Measurements from ENCODE around the gene LYST. TPM values are rescaled to one million over a fixed set of nuclear protein-coding genes. Genes with fewer than 3 reads are reported as not detected.

The LYST gene
- total and polyA plus RNA-seq, 2 donors (not counting 3 experiments of a cell fraction or from before 2014, with no cell fraction given) = 3.1 to 9.6 TPM

DNA sequence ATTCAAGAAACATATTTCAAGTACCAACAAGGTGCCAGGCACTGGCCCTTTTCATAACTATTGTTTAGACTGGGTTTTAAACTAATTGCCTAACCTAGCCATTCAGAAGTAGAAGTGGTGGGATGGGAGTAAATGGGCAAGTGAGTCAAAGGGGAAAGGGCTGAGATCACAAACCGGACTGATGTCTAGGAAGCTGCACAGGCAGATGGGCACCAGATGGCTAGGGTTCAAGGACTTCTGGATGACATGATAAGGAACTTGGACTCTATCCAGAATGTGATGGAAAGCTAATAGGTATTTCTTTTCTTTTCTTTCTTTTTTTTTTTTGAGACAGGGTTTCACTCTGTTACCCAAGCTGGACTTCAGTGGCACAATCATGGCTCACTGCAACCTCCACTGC, 46.6 kb downstream of the LYST start:
- H2AFZ ChIP-seq (ENCODE audit: low read depth, low read length) = no peak overlapping the region
- DNase-seq (ENCODE audit: low read depth, low spot score) (no peak), FAIRE-seq (no peak)
- no peak overlapping the region for H3K4me2 ChIP-seq (ENCODE audit: insufficient read depth, low read length)
- H3K27ac ChIP-seq (ENCODE audit: insufficient read depth, low read depth, low read length) = no peak overlapping the region
- H3K9me3 ChIP-seq (replicated peaks; ENCODE audit: control insufficient read depth, insufficient read depth, low read length) = no peaks in the 10 kb centered on the region
- no peaks in the 10 kb centered on the region for H3K27me3 ChIP-seq (ENCODE audit: control insufficient read depth in 2 of 2, insufficient read depth in 2 of 2, low read length in 2 of 2)
- no peaks in the 10 kb centered on the region for H3K36me3 ChIP-seq (ENCODE audit: control insufficient read depth in 2 of 2, extremely low read depth in 1 of 2, insufficient read depth in 2 of 2, low read length in 2 of 2)
- H4K20me1 ChIP-seq (replicated peaks; ENCODE audit: control insufficient read depth, extremely low read depth, insufficient read depth, low read length) = no peaks in the 10 kb centered on the region
- H3K4me1 ChIP-seq (ENCODE audit: control insufficient read depth, extremely low read depth, insufficient read depth, low read length) = no peaks in the 10 kb centered on the region
- dilution Hi-C loops (cut with MboI; ENCODE audit: extremely low pct_ligation_motif_present, low sequenced_read_pairs) (no loop called here), intact Hi-C loops (cut with micrococcal nuclease) (no loop called here)
- no peaks in the 10 kb centered on the region for H3K9me1 ChIP-seq (replicated peaks; ENCODE audit: control insufficient read depth, extremely low read depth, insufficient read depth, low read length)
- no TSS peak for BruUV-seq (replicated peaks)
- CTCF ChIA-PET = interaction anchor here (1.3 kb wide), 1 partner anchor 152 kb away, joined by 3 read pairs; no protein-coding TSS in a partner anchor
- H3K79me2 ChIP-seq (ENCODE audit: control insufficient read depth, insufficient read depth, low read length) = no peaks in the 10 kb centered on the region
- POLR2A ChIA-PET = no interaction called here
- no peak overlapping the region for H3K4me3 ChIP-seq (replicated peaks in 1 of 3; ENCODE audit: insufficient read depth in 1 of 3, low read depth in 1 of 3, low read length in 3 of 3)
- H3K9ac ChIP-seq (replicated peaks; ENCODE audit: extremely low read depth, insufficient read depth, low read length) = no peak overlapping the region
- TF ChIP-seq JUN (IDR thresholded peaks at IDR 0.05; ENCODE audit: borderline replicate concordance, insufficient read depth, insufficient read length, low read depth) (no peak), FOS (IDR thresholded peaks at IDR 0.05; ENCODE audit: borderline replicate concordance, insufficient read depth, low read length) (no peak), MAX (IDR thresholded peaks at IDR 0.05; ENCODE audit: insufficient read depth, insufficient read length) (no peak), EZH2 (IDR thresholded peaks at IDR 0.05; ENCODE audit: borderline replicate concordance, low read depth, low read length, severe bottlenecking) (no peak), CTCF (IDR thresholded peaks at IDR 0.05; ENCODE audit: extremely low read depth in 1 of 2, insufficient read depth in 1 of 2, low read depth in 1 of 2, low read length in 2 of 2) (no peak), POLR2A (IDR thresholded peaks at IDR 0.05; ENCODE audit: low read depth, low read length) (no peak), GATA2 (IDR thresholded peaks at IDR 0.05; ENCODE audit: insufficient read depth, insufficient read length, low read depth, low read length) (no peak), POLR2AphosphoS5 (IDR thresholded peaks at IDR 0.05; ENCODE audit: insufficient read depth, low read depth, low read length) (no peak), MYC (IDR thresholded peaks at IDR 0.05; ENCODE audit: low read depth, low read length) (no peak)
